Measurements from ENCODE around the gene VAMP2.

VAMP2 gene, protein sequence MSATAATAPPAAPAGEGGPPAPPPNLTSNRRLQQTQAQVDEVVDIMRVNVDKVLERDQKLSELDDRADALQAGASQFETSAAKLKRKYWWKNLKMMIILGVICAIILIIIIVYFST

DNA sequence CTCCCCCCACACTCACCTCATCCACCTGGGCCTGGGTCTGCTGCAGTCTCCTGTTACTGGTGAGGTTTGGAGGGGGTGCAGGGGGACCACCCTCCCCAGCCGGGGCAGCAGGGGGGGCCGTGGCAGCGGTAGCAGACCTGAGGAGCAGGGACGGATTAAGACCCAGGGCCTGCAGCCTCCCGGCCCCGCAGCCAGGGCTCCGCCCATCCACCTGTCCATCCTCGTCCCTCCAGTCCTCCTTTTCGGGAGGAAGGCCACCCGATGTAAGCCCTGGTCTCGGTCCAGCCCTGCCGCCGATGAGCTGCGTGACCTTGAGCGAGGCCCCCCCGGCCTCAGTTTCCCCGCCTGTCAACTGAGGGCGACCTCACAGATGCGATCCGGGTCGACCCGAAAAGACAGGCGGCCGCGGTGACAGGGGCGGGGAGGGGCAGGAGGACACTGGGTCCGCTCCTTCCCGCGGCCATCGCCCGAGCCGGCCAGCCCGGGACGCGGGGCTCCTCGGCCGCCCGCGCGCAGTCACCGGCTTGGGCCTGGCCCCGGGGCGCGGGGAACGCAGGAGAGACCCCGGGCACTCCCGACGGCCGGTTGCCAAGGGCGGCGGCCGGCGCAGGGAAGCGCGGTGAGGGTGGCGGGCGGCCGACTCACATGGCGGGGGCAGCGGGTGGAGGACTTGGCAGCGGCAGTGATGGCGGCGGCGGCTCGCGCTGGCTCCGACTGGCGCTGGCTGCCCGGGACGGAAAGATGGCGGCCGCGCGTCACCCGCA, at the start of gene VAMP2:
TSS of gene VAMP2 (minus strand) at position 716 of the 764 bp plus-strand sequence. CDS start at position 647, 69 bp downstream.
- peak; percentile 82 for DNase-seq

DNA sequence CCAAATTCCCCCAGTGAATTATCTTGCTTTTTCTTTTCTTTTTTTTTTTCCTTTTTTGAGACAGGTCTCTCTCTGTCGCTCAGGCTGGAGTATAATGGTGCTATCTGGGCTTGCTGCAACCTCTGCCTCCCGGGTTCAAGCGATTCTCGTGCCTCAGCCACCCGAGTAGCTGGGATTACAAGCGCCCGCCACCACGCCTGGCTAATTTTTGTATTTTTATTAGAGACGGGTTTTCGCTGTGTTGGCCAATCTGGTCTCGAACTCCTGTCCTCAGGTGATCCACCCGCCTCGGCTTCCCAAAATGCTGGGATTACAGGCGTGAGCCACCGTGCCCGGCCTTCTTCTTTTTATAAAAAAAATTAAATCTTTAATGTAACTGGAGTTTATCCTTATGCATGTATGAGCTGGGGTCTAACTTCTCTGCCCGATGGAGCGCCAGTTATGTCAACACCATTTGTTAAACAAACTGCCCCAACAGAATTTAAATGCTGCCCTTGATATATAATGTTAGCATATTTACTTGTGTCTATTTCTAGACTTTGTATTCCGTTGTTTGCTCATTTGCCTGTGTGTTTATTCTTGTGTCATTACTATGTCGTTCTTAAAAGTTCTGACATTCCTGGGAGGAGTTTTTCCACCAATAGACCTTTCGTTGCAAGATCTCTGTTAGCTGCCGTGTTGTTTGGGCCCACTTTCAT, 48.2 kb upstream of the VAMP2 start:
- no peak for DNase-seq

GRCh38 chr17:8209907-8210760, 47.4 kb upstream of the VAMP2 start, which contains the start of gene AURKB:
Gene AURKB (minus strand): TSS chr17:8210575. CDS start chr17:8210224, 351 bp downstream.
- DNase-seq = peak; percentile 99

DNA sequence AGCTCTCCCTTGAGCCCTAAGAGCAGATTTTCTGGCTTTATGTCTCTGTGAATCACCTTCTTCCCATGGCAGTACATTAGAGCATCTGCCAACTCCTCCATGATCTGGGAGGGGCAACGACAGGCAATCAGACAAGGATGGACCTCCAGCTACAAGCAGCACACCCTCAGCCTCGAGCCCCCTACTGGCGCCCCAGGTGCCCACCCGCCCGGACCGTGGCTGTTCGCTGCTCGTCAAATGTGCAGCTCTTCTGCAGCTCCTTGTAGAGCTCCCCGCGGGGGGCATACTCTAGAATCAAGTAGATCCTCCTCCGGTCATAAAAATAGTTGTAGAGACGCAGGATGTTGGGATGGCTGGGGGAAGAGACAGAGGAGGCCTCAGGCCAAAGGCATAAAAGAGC, 43.8 kb upstream of the VAMP2 start:
- no peak for DNase-seq

DNA sequence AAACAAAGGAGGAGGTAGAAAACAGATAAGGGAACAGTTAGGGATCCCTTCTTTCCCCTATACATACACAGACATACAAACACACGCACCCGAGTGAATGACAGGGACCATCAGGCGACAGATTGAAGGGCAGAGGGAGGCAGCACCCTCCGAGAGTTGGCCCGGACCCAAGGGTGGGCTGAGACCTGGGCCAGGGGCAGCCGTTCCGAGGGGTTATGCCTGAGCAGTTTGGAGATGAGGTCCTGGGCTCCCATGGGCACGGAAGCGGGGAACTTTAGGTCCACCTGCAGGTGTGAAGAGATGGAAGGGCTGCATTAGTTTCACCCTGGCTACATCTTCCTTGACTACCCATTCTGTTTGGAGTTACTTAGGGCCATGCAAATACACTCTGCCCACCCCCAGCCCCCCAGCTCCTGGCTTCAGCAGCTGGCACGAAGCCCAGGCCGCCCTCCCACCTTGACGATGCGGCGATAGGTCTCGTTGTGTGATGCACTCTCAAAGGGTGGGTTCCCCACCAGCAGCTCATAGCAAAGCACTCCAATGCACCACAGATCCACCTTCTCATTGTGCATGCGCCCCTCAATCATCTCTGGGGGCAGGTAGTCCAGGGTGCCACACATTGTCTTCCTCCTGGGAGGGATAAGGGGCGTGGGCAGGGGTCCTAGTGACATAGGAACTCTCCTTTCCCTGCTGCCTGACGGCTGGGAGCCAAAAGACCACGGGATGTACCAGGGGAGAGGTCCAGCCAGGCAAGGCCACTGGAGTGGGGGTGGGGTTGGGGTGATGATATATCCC, 42.2 kb upstream of the VAMP2 start:
- DNase-seq = no peak

DNA sequence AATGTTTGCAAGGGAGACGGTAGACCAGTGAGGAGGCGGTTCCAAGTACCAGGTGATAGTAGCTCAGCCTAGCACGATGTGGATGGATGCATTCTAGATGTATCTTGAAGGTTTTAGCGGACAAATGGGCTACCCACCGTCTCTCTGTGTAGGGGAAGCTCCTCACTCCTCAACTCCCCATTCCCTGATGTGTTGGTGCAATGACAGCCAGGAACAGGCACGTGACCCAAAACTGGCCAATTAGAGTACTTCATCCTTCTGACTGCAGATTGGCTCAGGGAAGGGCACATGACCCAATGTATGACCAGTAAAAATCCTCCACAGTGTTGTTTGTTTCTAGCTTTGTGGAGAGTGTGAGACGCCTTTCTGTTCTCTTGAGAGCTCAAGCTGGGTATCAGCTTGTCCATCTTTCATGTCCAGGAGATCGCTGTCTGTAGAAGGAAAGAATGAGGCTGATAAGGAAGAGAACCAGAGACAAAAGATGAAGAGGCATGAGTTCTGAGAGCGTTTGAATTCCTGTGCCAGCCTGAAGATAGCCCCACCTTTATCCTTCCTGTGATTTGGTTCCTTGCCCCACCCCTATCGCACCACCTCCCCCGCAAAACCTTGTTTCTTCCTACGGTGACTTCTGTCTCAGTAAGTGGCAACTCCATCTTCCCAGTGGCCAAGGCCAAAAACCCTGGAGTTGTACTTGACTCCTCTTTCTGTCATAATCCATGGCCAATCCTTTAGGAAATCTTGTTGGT, 29.5 kb upstream of the VAMP2 start:
- peak; percentile 96 for DNase-seq

GRCh38 chr17:8190506-8190905, 27.8 kb upstream of the VAMP2 start:
- DNase-seq = no peak

DNA sequence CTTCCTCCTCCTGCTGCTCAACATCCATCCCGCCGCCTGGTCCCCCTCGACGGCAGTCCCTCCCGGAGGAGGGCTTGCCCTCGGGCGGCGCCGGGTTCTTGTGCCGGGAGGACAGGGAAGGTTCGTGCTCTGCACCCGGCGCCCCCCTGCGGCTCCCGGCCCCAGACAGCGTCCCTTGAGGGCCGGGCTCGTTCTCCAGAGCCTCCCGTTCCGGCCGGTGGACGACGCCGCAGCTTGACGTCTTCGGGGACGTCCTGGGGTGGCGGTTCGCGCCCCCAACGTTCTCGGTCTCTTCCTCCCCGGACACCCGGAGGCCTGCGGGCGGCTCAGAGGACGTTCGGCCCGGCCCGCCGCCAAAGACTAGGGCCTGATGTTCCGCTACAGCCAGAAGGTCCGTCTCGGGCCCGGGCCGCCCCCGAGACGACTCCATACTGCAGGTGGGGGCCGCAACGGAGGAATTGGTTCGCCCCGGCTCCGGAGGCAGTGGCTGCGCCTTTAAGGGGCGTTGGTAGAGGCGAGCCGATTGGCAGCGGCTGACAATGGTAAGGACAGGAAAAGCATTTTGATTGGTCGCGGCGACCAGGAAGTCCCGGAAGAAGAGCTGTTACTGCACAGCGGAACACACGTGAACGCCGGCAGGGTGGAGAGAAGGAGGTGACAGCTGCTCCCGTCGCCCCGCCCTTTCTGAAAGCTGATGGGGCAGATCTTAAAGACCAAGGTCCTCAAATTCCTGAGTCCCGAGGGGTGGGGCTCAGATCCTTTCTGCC, 27.1 kb upstream of the VAMP2 start, which contains the start of gene BORCS6:
TSS of gene BORCS6 (minus strand) at position 470 of the 767 bp plus-strand sequence. CDS start at position 430, 40 bp downstream.
- DNase-seq = peak; percentile 100

DNA sequence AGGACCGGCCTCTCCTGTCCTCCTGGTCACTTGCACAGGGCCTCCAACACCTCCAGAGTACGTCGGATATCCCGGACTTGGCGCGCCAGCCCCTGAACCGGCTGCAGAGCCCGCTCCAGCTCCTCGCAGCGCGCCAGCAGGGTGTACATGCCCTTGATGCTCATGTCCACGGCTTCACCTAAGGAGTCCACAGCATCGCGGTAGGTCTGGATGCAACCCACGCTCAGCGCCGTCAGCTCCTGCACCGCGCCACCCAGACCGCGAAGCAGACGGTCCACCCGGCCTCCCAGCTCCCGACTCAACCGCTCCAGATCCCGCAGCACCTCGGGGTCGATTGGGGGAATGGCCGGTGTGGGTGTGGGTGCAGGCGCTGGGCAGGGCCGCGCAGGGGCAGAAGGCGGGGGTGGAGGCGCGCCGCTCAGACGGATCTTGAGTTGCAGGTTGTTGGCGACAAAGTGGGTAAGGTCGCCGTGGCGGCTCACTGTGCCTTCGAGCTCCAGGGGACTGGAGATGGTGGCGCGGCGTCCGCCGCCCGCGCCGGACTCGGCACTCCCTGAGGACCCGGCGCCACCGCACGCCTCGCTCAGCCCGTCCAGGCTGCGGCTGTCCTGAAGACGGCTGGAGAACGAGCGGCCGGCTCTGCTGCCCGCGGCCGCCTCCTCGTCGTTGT, 26.4 kb upstream of the VAMP2 start:
- DNase-seq = peak; percentile 44

GRCh38 chr17:8188263-8188839, 25.6 kb upstream of the VAMP2 start:
- DNase-seq = no peak

GRCh38 chr17:8187517-8188262, 24.9 kb upstream of the VAMP2 start:
- peak; percentile 100 for DNase-seq

- peak; percentile 94 for DNase-seq
These were observed 24.2 kb upstream of the VAMP2 start for GRCh38 chr17:8186787-8187516.

GRCh38 chr17:8186446-8186786, 23.7 kb upstream of the VAMP2 start:
- no peak for DNase-seq

DNA sequence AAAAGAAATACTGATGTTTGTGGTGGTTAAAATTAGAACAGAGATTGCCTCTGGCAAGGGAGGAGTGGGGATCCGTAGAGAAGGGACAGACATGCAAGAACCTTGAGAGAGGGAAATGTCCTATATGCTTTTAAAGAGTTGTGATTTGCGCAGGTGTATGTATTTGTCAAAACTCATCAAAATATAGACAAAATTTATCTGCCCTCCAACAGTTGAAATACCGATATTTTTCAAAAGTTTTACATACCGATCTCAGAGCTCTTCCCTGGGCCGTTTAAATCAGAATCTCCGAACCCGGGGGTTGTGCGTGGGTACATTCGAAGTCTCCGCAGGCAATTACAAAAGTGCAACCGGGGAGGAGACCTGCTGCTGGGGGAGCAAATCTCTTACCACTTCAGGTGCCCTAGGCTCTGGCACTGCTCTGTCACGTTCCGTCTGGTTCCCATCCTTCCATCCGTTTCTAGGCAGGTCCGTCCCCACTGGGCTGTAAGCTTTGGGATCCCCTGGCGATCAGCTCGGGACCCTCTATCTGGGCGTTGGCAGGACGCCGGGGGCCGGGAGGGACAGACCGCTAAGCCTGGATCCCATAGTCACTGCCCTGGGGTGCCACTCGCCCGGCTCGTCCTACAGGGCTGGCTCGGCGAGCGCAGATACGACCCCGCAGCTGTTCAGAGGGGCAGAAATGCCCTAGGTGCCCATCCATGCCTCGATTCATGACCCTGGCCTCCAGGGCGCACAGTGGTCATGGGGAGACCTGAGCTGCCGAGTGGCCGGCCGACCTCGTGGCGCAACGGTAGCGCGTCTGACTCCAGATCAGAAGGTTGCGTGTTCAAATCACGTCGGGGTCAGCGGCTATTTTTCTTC, 23.1 kb upstream of the VAMP2 start:
- DNase-seq = peak; percentile 83

GRCh38 chr17:8176998-8177731, 14.4 kb upstream of the VAMP2 start:
- no peak for DNase-seq

GRCh38 chr17:8176197-8176940, 13.6 kb upstream of the VAMP2 start, which contains the start of gene TMEM107:
Gene TMEM107 (minus strand): TSS chr17:8176380. CDS start chr17:8176286, 94 bp downstream.
- peak; percentile 96 for DNase-seq
